WTC11 (cell line): Measurements from ENCODE around the gene MMS22L. TPM values are rescaled to one million over a fixed set of nuclear protein-coding genes. Genes with fewer than 3 reads are reported as not detected.

Experiments
- ATAC-seq: fragments of 200-7000 bp; cut with Tn5 transposase; 2 replicates; pipeline ENCODE4 v1.10.0; 2021; ENCODE audit warnings: mild to moderate bottlenecking, moderate library complexity
- CTCF ChIA-PET: fragments of 300-600 bp; sonication (Branson Sonifier 250); formaldehyde crosslinking; loops from one replicate; lab custom pipeline; 2021; ENCODE audit warnings: antibody characterized with exemption; lab: Charles Lee
- POLR2A ChIA-PET: fragments of 350-600 bp; sonication (Branson Sonifier 250); formaldehyde crosslinking; loops from one replicate; lab custom pipeline; 2021; ENCODE audit warnings: antibody characterized with exemption; lab: Charles Lee
- DNase-seq: peaks from one replicate; pipeline ENCODE4 v3.0.0; 2021; ENCODE audit warnings: low spot score
- H3K27ac Mint-ChIP-seq: 2 replicates; pipeline ENCODE4 v1.8.0; 2021; ENCODE audit warnings: mixed read lengths
- H3K27me3 Mint-ChIP-seq: 2 replicates; pipeline ENCODE4 v1.8.0; 2021; ENCODE audit warnings: low read depth, mild to moderate bottlenecking, moderate library complexity, mixed read lengths
- H3K36me3 Mint-ChIP-seq: 2 replicates; pipeline ENCODE4 v1.8.0; 2021; ENCODE audit warnings: mixed read lengths
- H3K4me1 Mint-ChIP-seq: 2 replicates; pipeline ENCODE4 v1.8.0; 2022; ENCODE audit warnings: mixed read lengths
- H3K4me3 Mint-ChIP-seq: 2 replicates; pipeline ENCODE4 v1.8.0; 2021; ENCODE audit warnings: mild to moderate bottlenecking, moderate library complexity, mixed read lengths
- H3K9me3 Mint-ChIP-seq: 2 replicates; pipeline ENCODE4 v1.8.0; 2021; ENCODE audit warnings: mixed read lengths
- ATF6 ChIP-seq: sonication (generic); formaldehyde crosslinking; IDR thresholded peaks from 2 replicates; pipeline ENCODE4 v1.8.1; 2023; ENCODE audit warnings: mild to moderate bottlenecking, missing genetic modification reagents
- ERG ChIP-seq: fragments of 250-450 bp; sonication (Bioruptor Pico); IDR thresholded peaks from 2 replicates; pipeline ENCODE4 v1.8.0; 2021; ENCODE audit warnings: mild to moderate bottlenecking
- HMGA2 ChIP-seq: fragments of 250-450 bp; sonication (Bioruptor Pico); IDR thresholded peaks from 2 replicates; pipeline ENCODE4 v1.4.0; 2021; ENCODE audit warnings: mild to moderate bottlenecking, moderate library complexity
- MYBL2 ChIP-seq: sonication (generic); formaldehyde crosslinking; IDR thresholded peaks from 2 replicates; pipeline ENCODE4 v1.8.1; 2023; ENCODE audit warnings: mild to moderate bottlenecking, moderate library complexity, missing genetic modification reagents
- NFE2L1 ChIP-seq: sonication (generic); formaldehyde crosslinking; IDR thresholded peaks from 2 replicates; pipeline ENCODE4 v1.8.1; 2023; ENCODE audit warnings: missing genetic modification reagents
- NFYB ChIP-seq: sonication (generic); formaldehyde crosslinking; conservative IDR thresholded peaks from 2 replicates; pipeline ENCODE4 v1.8.0; 2022; ENCODE audit warnings: low read depth, missing genetic modification reagents
- RELA ChIP-seq: sonication (generic); formaldehyde crosslinking; IDR thresholded peaks from 2 replicates; pipeline ENCODE4 v1.8.1; 2022; ENCODE audit warnings: missing genetic modification reagents, mild to moderate bottlenecking, borderline replicate concordance
- SP1 ChIP-seq: sonication (generic); formaldehyde crosslinking; conservative IDR thresholded peaks from 2 replicates; pipeline ENCODE4 v1.8.1; 2022; ENCODE audit warnings: missing genetic modification reagents
- total RNA-seq: library from RNA; stranded (reverse); gene quantifications from 3 replicates; pipeline ENCODE4 v1.2.3, GENCODE V29; 2021
- TF ChIP-seq, protein P1 (sequence below): sonication (generic); formaldehyde crosslinking; IDR thresholded peaks from 2 replicates; pipeline ENCODE4 v1.8.0; 2023; ENCODE audit warnings: missing genetic modification reagents, mild to moderate bottlenecking, borderline replicate concordance
- TF ChIP-seq, protein P2 (sequence below): sonication (generic); formaldehyde crosslinking; conservative IDR thresholded peaks from 2 replicates; pipeline ENCODE4 v1.8.1; 2023; ENCODE audit warnings: mild to moderate bottlenecking, low read depth, missing genetic modification reagents, moderate library complexity
- TF ChIP-seq, protein P3 (sequence below): sonication (generic); formaldehyde crosslinking; IDR thresholded peaks from 2 replicates; pipeline ENCODE4 v1.8.1; 2022; ENCODE audit warnings: low read depth, mild to moderate bottlenecking, moderate library complexity, missing genetic modification reagents, borderline replicate concordance
- TF ChIP-seq, protein P4 (sequence below): sonication (generic); formaldehyde crosslinking; IDR thresholded peaks from 2 replicates; pipeline ENCODE4 v1.8.1; 2022; ENCODE audit warnings: mild to moderate bottlenecking, moderate library complexity, missing genetic modification reagents

MMS22L gene
- total RNA-seq, 1 experiment from 2014 or later, result 39.7 TPM

- TF ChIP-seq ATF6 (CRISPR knock-in tag) (no peak), HMGA2 (no peak), ERG (no peak)
- TF ChIP-seq, protein P1, sequence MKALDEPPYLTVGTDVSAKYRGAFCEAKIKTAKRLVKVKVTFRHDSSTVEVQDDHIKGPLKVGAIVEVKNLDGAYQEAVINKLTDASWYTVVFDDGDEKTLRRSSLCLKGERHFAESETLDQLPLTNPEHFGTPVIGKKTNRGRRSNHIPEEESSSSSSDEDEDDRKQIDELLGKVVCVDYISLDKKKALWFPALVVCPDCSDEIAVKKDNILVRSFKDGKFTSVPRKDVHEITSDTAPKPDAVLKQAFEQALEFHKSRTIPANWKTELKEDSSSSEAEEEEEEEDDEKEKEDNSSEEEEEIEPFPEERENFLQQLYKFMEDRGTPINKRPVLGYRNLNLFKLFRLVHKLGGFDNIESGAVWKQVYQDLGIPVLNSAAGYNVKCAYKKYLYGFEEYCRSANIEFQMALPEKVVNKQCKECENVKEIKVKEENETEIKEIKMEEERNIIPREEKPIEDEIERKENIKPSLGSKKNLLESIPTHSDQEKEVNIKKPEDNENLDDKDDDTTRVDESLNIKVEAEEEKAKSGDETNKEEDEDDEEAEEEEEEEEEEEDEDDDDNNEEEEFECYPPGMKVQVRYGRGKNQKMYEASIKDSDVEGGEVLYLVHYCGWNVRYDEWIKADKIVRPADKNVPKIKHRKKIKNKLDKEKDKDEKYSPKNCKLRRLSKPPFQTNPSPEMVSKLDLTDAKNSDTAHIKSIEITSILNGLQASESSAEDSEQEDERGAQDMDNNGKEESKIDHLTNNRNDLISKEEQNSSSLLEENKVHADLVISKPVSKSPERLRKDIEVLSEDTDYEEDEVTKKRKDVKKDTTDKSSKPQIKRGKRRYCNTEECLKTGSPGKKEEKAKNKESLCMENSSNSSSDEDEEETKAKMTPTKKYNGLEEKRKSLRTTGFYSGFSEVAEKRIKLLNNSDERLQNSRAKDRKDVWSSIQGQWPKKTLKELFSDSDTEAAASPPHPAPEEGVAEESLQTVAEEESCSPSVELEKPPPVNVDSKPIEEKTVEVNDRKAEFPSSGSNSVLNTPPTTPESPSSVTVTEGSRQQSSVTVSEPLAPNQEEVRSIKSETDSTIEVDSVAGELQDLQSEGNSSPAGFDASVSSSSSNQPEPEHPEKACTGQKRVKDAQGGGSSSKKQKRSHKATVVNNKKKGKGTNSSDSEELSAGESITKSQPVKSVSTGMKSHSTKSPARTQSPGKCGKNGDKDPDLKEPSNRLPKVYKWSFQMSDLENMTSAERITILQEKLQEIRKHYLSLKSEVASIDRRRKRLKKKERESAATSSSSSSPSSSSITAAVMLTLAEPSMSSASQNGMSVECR (CRISPR knock-in tag), result no peak
- TF ChIP-seq, protein P2, sequence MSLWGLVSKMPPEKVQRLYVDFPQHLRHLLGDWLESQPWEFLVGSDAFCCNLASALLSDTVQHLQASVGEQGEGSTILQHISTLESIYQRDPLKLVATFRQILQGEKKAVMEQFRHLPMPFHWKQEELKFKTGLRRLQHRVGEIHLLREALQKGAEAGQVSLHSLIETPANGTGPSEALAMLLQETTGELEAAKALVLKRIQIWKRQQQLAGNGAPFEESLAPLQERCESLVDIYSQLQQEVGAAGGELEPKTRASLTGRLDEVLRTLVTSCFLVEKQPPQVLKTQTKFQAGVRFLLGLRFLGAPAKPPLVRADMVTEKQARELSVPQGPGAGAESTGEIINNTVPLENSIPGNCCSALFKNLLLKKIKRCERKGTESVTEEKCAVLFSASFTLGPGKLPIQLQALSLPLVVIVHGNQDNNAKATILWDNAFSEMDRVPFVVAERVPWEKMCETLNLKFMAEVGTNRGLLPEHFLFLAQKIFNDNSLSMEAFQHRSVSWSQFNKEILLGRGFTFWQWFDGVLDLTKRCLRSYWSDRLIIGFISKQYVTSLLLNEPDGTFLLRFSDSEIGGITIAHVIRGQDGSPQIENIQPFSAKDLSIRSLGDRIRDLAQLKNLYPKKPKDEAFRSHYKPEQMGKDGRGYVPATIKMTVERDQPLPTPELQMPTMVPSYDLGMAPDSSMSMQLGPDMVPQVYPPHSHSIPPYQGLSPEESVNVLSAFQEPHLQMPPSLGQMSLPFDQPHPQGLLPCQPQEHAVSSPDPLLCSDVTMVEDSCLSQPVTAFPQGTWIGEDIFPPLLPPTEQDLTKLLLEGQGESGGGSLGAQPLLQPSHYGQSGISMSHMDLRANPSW (CRISPR knock-in tag), result no peak
- TF ChIP-seq, protein P3, sequence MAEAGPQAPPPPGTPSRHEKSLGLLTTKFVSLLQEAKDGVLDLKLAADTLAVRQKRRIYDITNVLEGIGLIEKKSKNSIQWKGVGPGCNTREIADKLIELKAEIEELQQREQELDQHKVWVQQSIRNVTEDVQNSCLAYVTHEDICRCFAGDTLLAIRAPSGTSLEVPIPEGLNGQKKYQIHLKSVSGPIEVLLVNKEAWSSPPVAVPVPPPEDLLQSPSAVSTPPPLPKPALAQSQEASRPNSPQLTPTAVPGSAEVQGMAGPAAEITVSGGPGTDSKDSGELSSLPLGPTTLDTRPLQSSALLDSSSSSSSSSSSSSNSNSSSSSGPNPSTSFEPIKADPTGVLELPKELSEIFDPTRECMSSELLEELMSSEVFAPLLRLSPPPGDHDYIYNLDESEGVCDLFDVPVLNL (CRISPR knock-in tag), result no peak
Measured at GRCh38 chr6:97147421-97147820, 135.6 kb downstream of the MMS22L start (continued).

DNA sequence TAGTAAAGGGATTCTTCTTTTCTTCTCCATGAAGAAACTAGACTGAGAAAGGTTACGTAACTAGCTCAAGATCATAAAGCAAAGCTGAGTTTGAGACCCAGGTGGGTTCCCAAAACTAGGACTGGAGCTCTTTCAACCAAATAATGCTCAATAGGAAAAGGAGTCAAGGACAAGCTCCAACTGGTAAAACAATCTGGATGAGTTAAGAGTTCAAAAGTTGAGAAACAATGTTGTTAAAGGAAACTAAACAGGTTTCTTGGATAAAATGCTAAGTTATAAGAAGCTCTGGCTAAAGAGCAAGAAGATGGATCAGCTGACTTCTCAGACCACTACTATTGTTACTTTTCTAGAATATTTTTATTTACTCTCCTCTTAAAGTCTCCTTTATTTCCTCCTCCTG, 137.3 kb downstream of the MMS22L start:
- Mint-ChIP-seq H3K27ac (no peak overlapping the region), H3K4me1 (no peaks in the 10 kb centered on the region), H3K27me3 (no peaks in the 10 kb centered on the region), H3K9me3 (no peaks in the 10 kb centered on the region), H3K4me3 (no peak overlapping the region), H3K36me3 (peaks cover 8% of the 10 kb centered on the region; the same call in 1 of the 2 replicates)
- ATAC-seq (no peak), DNase-seq (no peak)
- POLR2A ChIA-PET, result no interaction called here
- CTCF ChIA-PET, result no interaction called here
- TF ChIP-seq NFYB (CRISPR knock-in tag) (no peak), NFE2L1 (CRISPR knock-in tag) (no peak), MYBL2 (CRISPR knock-in tag) (no peak)
- TF ChIP-seq, protein P4, sequence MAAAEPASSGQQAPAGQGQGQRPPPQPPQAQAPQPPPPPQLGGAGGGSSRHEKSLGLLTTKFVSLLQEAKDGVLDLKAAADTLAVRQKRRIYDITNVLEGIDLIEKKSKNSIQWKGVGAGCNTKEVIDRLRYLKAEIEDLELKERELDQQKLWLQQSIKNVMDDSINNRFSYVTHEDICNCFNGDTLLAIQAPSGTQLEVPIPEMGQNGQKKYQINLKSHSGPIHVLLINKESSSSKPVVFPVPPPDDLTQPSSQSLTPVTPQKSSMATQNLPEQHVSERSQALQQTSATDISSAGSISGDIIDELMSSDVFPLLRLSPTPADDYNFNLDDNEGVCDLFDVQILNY (CRISPR knock-in tag), result no peak

DNA sequence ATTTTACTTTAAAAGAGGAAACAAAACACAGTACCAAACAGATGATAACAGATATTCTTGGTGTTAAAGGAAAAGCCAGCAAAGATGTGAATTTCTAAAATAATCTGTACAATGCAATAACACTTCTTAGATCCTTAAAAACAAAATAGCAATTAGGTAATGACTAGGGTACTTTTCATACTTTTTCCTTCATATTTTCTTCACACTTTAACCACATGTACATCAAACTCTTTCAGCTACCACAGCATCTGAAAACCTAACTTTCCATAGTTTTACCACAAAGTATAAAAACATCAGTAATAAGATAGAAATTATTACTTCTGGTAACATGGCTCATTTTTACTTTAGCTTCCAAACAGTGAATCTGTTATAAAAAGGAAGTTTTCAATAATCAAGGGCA, 141.3 kb downstream of the MMS22L start:
- Mint-ChIP-seq H3K4me1 (no peaks in the 10 kb centered on the region), H3K9me3 (no peaks in the 10 kb centered on the region), H3K27ac (no peak overlapping the region), H3K27me3 (no peaks in the 10 kb centered on the region), H3K36me3 (no peaks in the 10 kb centered on the region; the same call in 1 of the 2 replicates), H3K4me3 (no peak overlapping the region)
- ATAC-seq, result no peak
- DNase-seq, result no peak
- CTCF ChIA-PET, result no interaction called here
- POLR2A ChIA-PET, result no interaction called here
- TF ChIP-seq SP1 (no peak), RELA (no peak)
